ENCODE measurements around the gene CPEB1.
"Not testable (repeated sequence)": the region's sequence is repeated elsewhere in the genome, so short reads cannot be mapped to it uniquely, and the experiment has no call there.

CPEB1 gene

GRCh38 chr15:82530006-82530405, 117.2 kb downstream of the CPEB1 start:
- POLR2A ChIA-PET, result interaction anchor here (1.2 to 1.7 kb wide), 2 partner anchors 10 to 12 kb away, joined by 4 to 22 read pairs; partner anchors contain the start of gene RPS17
- CTCF ChIA-PET, result interaction anchor here (0.6 to 2.8 kb wide), 9 partner anchors 11 to 1119 kb away, joined by 3 to 42 read pairs (median 9); partner anchors contain the start of gene RPS17

GRCh38 chr15:82513587-82513986, 133.6 kb downstream of the CPEB1 start:
- H3K4me3 ChIP-seq (ENCODE audit: low read depth, low read length); CTCF ChIA-PET; H3K36me3 ChIP-seq (ENCODE audit: control insufficient read depth in 2 of 2, insufficient read depth in 1 of 2, low read length in 2 of 2); H3K4me1 ChIP-seq (ENCODE audit: control insufficient read depth, insufficient read depth, low read length); POLR2A ChIA-PET; H3K27ac ChIP-seq (ENCODE audit: extremely low read depth, low read depth, low read length); H3K9me3 ChIP-seq (ENCODE audit: control insufficient read depth, insufficient read depth, low read depth, low read length): not testable (repeated sequence)

More at GRCh38 chr15:82530006-82530405, 117.2 kb downstream of the CPEB1 start:
- Histone ChIP-seq H3K4me1 (ENCODE audit: control insufficient read depth, insufficient read depth, low read length) (no peaks in the 10 kb centered on the region), H3K36me3 (ENCODE audit: control insufficient read depth in 2 of 2, insufficient read depth in 1 of 2, low read length in 2 of 2) (peaks cover 10 to 27% of the 10 kb centered on the region in 2 experiments), H3K4me3 (ENCODE audit: low read depth, low read length) (no peak overlapping the region), H3K9me3 (ENCODE audit: control insufficient read depth, insufficient read depth, low read depth, low read length) (no peaks in the 10 kb centered on the region), H3K27ac (ENCODE audit: extremely low read depth, low read depth, low read length) (no peak overlapping the region)
- TF ChIP-seq REPIN1 (tag by site-specific recombination; IDR thresholded peaks at IDR 0.05; ENCODE audit: low read depth) (no peak), PRDM1 (tag by site-specific recombination; IDR thresholded peaks at IDR 0.05) (no peak), PRDM10 (tag by site-specific recombination; IDR thresholded peaks at IDR 0.05) (no peak), SALL2 (tag by site-specific recombination; IDR thresholded peaks at IDR 0.05; ENCODE audit: borderline replicate concordance) (no peak), ZNF639 (tag by site-specific recombination; IDR thresholded peaks at IDR 0.05) (no peak), ZNF585B (tag by site-specific recombination; IDR thresholded peaks at IDR 0.05) (no peak), ZFP41 (tag by site-specific recombination; IDR thresholded peaks at IDR 0.05; ENCODE audit: borderline replicate concordance) (no peak), ZNF24 (tag by site-specific recombination; IDR thresholded peaks at IDR 0.05) (no peak), SP3 (tag by site-specific recombination; IDR thresholded peaks at IDR 0.05) (no peak), ZNF398 (tag by site-specific recombination; IDR thresholded peaks at IDR 0.05) (no peak), ZSCAN18 (tag by site-specific recombination; IDR thresholded peaks at IDR 0.05) (no peak), HIC1 (tag by site-specific recombination; IDR thresholded peaks at IDR 0.05) (no peak), ZNF221 (tag by site-specific recombination; IDR thresholded peaks at IDR 0.05; ENCODE audit: borderline replicate concordance) (no peak), ZNF837 (tag by site-specific recombination; IDR thresholded peaks at IDR 0.05) (no peak)

GRCh38 chr15:82507693-82508092, 139.5 kb downstream of the CPEB1 start:
- H3K4me3 ChIP-seq (ENCODE audit: low read depth, low read length); POLR2A ChIA-PET; CTCF ChIA-PET: not testable (repeated sequence)

GRCh38 chr15:82507087-82507486, 140.1 kb downstream of the CPEB1 start:
- H3K4me1 ChIP-seq (ENCODE audit: control insufficient read depth, insufficient read depth, low read length); CTCF ChIA-PET; POLR2A ChIA-PET; H3K27ac ChIP-seq (ENCODE audit: extremely low read depth, low read depth, low read length); H3K4me3 ChIP-seq (ENCODE audit: low read depth, low read length); H3K9me3 ChIP-seq (ENCODE audit: control insufficient read depth, insufficient read depth, low read depth, low read length); H3K36me3 ChIP-seq (ENCODE audit: control insufficient read depth in 2 of 2, insufficient read depth in 1 of 2, low read length in 2 of 2): not testable (repeated sequence)

More at GRCh38 chr15:82507693-82508092, 139.5 kb downstream of the CPEB1 start:
- H3K36me3 ChIP-seq (ENCODE audit: control insufficient read depth in 2 of 2, insufficient read depth in 1 of 2, low read length in 2 of 2); H3K9me3 ChIP-seq (ENCODE audit: control insufficient read depth, insufficient read depth, low read depth, low read length); H3K4me1 ChIP-seq (ENCODE audit: control insufficient read depth, insufficient read depth, low read length); H3K27ac ChIP-seq (ENCODE audit: extremely low read depth, low read depth, low read length): not testable (repeated sequence)

- H3K4me1 ChIP-seq (ENCODE audit: control insufficient read depth, insufficient read depth, low read length); H3K9me3 ChIP-seq (ENCODE audit: control insufficient read depth, insufficient read depth, low read depth, low read length); H3K4me3 ChIP-seq (ENCODE audit: low read depth, low read length); POLR2A ChIA-PET; CTCF ChIA-PET; H3K27ac ChIP-seq (ENCODE audit: extremely low read depth, low read depth, low read length); H3K36me3 ChIP-seq (ENCODE audit: control insufficient read depth in 2 of 2, insufficient read depth in 1 of 2, low read length in 2 of 2): not testable (repeated sequence)
These were observed 141.3 kb downstream of the CPEB1 start for GRCh38 chr15:82505842-82506241.

Measured in HEK293 (cell line).